ENCODE measurements around the gene PLAAT5. TPM values are rescaled to one million over a fixed set of nuclear protein-coding genes. Genes with fewer than 3 reads are reported as not detected.
A peak's percentile ranks its signal among the peaks of the same experiment; 100 is the strongest.

Gene PLAAT5
- total RNA-seq, 2 donors from 2014 or later = 14.0 to 18.1 TPM

DNA sequence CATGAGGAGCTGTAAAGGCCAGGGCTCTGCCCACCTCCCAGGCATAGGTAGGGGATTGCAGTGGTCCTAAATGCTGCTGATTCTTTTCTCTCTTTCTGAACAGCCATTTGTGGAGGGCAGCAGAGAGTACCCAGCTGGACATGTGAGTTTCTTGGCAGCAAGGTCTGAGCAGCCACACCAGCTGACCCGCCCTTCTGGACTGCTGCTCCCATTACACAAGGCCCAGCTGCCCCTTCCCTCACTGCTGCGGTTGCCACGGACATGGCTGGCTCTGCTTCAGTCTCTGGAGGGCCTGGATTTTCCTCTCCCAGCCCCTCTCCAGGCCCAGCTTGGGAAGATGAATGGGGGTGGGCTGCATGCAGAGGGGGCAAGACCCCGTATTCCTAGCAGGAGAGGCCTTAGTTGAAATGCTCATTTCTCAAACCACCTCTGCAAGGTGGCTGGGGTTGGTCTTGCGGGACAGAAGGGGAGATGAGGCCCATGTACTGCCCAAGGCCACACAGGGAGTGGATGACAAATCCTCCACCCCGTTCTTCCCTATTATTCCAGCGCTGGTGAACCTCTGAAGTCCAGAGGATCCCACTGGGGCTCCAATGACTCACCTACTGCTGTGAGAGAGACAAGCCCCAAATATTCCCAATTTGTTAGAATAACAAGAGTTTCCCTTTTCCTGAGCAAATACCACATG is 19.5 kb upstream of the PLAAT5 start:
- H3K4me3 ChIP-seq (ENCODE audit: low read length) = no peak overlapping the region
- no peak overlapping the region for H3K27ac Mint-ChIP-seq
- DNase-seq = no peak
- H3K27me3 Mint-ChIP-seq (ENCODE audit: insufficient read depth) = no peaks in the 10 kb centered on the region
- peaks cover 3% of the 10 kb centered on the region for H3K4me1 ChIP-seq (ENCODE audit: control insufficient read depth, insufficient read depth, low read length)
- no peak overlapping the region for H3K9ac ChIP-seq (ENCODE audit: extremely low read depth, low read length, poor library complexity, severe bottlenecking)
- H3K36me3 ChIP-seq (ENCODE audit: control insufficient read depth, insufficient read depth, low read length) = no peaks in the 10 kb centered on the region
- TF ChIP-seq, protein P1, sequence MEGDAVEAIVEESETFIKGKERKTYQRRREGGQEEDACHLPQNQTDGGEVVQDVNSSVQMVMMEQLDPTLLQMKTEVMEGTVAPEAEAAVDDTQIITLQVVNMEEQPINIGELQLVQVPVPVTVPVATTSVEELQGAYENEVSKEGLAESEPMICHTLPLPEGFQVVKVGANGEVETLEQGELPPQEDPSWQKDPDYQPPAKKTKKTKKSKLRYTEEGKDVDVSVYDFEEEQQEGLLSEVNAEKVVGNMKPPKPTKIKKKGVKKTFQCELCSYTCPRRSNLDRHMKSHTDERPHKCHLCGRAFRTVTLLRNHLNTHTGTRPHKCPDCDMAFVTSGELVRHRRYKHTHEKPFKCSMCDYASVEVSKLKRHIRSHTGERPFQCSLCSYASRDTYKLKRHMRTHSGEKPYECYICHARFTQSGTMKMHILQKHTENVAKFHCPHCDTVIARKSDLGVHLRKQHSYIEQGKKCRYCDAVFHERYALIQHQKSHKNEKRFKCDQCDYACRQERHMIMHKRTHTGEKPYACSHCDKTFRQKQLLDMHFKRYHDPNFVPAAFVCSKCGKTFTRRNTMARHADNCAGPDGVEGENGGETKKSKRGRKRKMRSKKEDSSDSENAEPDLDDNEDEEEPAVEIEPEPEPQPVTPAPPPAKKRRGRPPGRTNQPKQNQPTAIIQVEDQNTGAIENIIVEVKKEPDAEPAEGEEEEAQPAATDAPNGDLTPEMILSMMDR (conservative IDR thresholded peaks at IDR 0.05) = no peak
- peaks cover 24% of the 10 kb centered on the region for H3K4me1 Mint-ChIP-seq
- H3K36me3 Mint-ChIP-seq (ENCODE audit: low read depth) = peaks cover 11% of the 10 kb centered on the region
- H3K27ac ChIP-seq (ENCODE audit: low read depth, low read length) = no peak overlapping the region
- H3K4me3 Mint-ChIP-seq = no peak overlapping the region
- no peaks in the 10 kb centered on the region for H3K9me3 ChIP-seq (ENCODE audit: control insufficient read depth, low read length)
- WGBS, 2 experiments (ENCODE audit: insufficient coverage in 1 of 2, insufficient read length in 1 of 2) = 80 to 85% methylated on average over 3 to 7 of the region's 7 CpGs
- H3K27me3 ChIP-seq (ENCODE audit: control insufficient read depth, insufficient read depth, low read length, poor library complexity, severe bottlenecking) = no peaks in the 10 kb centered on the region
- no peaks in the 10 kb centered on the region for H3K9me3 Mint-ChIP-seq

- H3K27ac ChIP-seq (ENCODE audit: low read depth, low read length) = no peak overlapping the region
- Mint-ChIP-seq H3K27me3 (ENCODE audit: insufficient read depth) (no peaks in the 10 kb centered on the region), H3K9me3 (no peaks in the 10 kb centered on the region), H3K36me3 (ENCODE audit: low read depth) (peaks cover 11% of the 10 kb centered on the region), H3K27ac (no peak overlapping the region), H3K4me3 (no peak overlapping the region), H3K4me1 (peaks cover 32% of the 10 kb centered on the region)
- peaks cover 3% of the 10 kb centered on the region for H3K4me1 ChIP-seq (ENCODE audit: control insufficient read depth, insufficient read depth, low read length)
- peaks cover 12% of the 10 kb centered on the region for H3K9me3 ChIP-seq (ENCODE audit: control insufficient read depth, low read length)
- TF ChIP-seq, protein P1 (conservative IDR thresholded peaks at IDR 0.05) = no peak
- H3K4me3 ChIP-seq (ENCODE audit: low read length) = no peak overlapping the region
- 95 to 100% methylated on average over 4 to 12 of the region's 12 CpGs for WGBS, 2 experiments (ENCODE audit: insufficient coverage in 1 of 2, insufficient read length in 1 of 2)
- no peaks in the 10 kb centered on the region for H3K27me3 ChIP-seq (ENCODE audit: control insufficient read depth, insufficient read depth, low read length, poor library complexity, severe bottlenecking)
- no peak overlapping the region for H3K9ac ChIP-seq (ENCODE audit: extremely low read depth, low read length, poor library complexity, severe bottlenecking)
- DNase-seq = no peak
- no peaks in the 10 kb centered on the region for H3K36me3 ChIP-seq (ENCODE audit: control insufficient read depth, insufficient read depth, low read length)
Observed at GRCh38 chr11:63508745-63509144, 17.8 kb upstream of the PLAAT5 start.

DNA sequence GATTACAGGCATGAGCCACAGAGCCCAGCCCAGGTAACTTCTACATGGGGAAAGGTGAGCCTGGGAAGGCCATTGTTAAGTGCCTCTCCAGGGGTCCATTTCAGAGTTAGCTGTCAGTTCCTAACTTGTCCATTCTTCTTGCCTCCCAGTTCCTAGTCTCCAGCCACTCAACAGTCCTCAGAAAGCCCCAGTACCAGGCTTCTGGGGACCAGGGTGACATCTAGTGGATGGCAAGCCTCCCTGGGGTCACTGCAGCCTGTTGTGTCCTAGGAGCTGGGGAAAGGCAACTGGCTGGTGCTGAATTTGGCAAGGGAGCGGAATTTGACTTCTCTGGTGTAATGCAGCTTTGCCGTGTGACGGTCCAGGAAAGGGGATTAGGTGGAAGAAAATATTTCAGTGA is 17.0 kb upstream of the PLAAT5 start:
- WGBS, 2 experiments (ENCODE audit: insufficient coverage in 1 of 2, insufficient read length in 1 of 2) = 83% methylated on average over 3 of the region's 3 CpGs; no CpG with 5 or more reads in 1 of the 2 experiments
- Histone ChIP-seq H3K27me3 (ENCODE audit: control insufficient read depth, insufficient read depth, low read length, poor library complexity, severe bottlenecking) (no peaks in the 10 kb centered on the region), H3K4me3 (ENCODE audit: low read length) (no peak overlapping the region), H3K27ac (ENCODE audit: low read depth, low read length) (no peak overlapping the region), H3K4me1 (ENCODE audit: control insufficient read depth, insufficient read depth, low read length) (peaks cover 3% of the 10 kb centered on the region), H3K36me3 (ENCODE audit: control insufficient read depth, insufficient read depth, low read length) (no peaks in the 10 kb centered on the region), H3K9me3 (ENCODE audit: control insufficient read depth, low read length) (peaks cover 20% of the 10 kb centered on the region), H3K9ac (ENCODE audit: extremely low read depth, low read length, poor library complexity, severe bottlenecking) (no peak overlapping the region)
- Mint-ChIP-seq H3K27ac (no peak overlapping the region), H3K27me3 (ENCODE audit: insufficient read depth) (no peaks in the 10 kb centered on the region), H3K9me3 (peaks cover 4% of the 10 kb centered on the region), H3K4me1 (peaks cover 40% of the 10 kb centered on the region), H3K4me3 (no peak overlapping the region), H3K36me3 (ENCODE audit: low read depth) (peaks cover 10% of the 10 kb centered on the region)
- TF ChIP-seq, protein P1 (conservative IDR thresholded peaks at IDR 0.05) = peak; percentile 86
- DNase-seq = peak; percentile 92
